Fibroblast of lung (primary cell): ENCODE results near the gene PRELID1. TPM values are rescaled to one million over a fixed set of nuclear protein-coding genes. Genes with fewer than 3 reads are reported as not detected.

Experiments used
- DNase-seq, 2 donors: peaks; one replicate each; pipeline versions ENCODE4 v3.0.0 to v3.0.0-alpha.2; 2010; ENCODE audit warnings: low read depth in 2 of 2
- H2AFZ ChIP-seq: 2 replicates; pipeline ENCODE4 v1.5.1; 2012; ENCODE audit warnings: low read length, control low read depth, inconsistent platforms
- H3K27ac ChIP-seq: 2 replicates; pipeline ENCODE4 v1.5.1; 2011; ENCODE audit warnings: low read length, control low read depth; ENCODE audit not compliant: insufficient read depth
- H3K27me3 ChIP-seq: 2 replicates; pipeline ENCODE4 v1.5.1; 2011; ENCODE audit warnings: mild to moderate bottlenecking, low read length; ENCODE audit not compliant: control insufficient read depth, insufficient read depth
- H3K36me3 ChIP-seq: 2 replicates; pipeline ENCODE4 v1.5.1; 2011; ENCODE audit warnings: low read length; ENCODE audit not compliant: control insufficient read depth, insufficient read depth
- H3K4me1 ChIP-seq: 2 replicates; pipeline ENCODE4 v1.5.1; 2011; ENCODE audit warnings: low read length; ENCODE audit not compliant: control insufficient read depth, insufficient read depth; ENCODE audit errors: extremely low read depth
- H3K4me2 ChIP-seq: 2 replicates; pipeline ENCODE4 v1.5.1; 2011; ENCODE audit warnings: low read length, control low read depth; ENCODE audit not compliant: insufficient read depth; ENCODE audit errors: extremely low read depth
- H3K4me3 ChIP-seq, 4 experiments: fragments of 200-600 bp in 1 of 4; sonication (generic) in 1 of 4; replicated peaks in 1 of 4; 2 replicates each; pipeline ENCODE4 v1.5.1; 2011 to 2016; ENCODE audit warnings: low read length in 4 of 4, low read depth in 3 of 4, mild to moderate bottlenecking in 3 of 4, control low read depth in 2 of 4, inconsistent platforms in 1 of 4, mixed read lengths in 1 of 4; ENCODE audit not compliant: insufficient read depth in 1 of 4; ENCODE audit errors: control extremely low read depth in 1 of 4
- H3K79me2 ChIP-seq: 2 replicates; pipeline ENCODE4 v1.5.1; 2012; ENCODE audit warnings: mild to moderate bottlenecking, low read length, inconsistent platforms; ENCODE audit not compliant: control insufficient read depth, insufficient read depth
- H3K9ac ChIP-seq: 2 replicates; pipeline ENCODE4 v1.5.1; 2011; ENCODE audit warnings: mild to moderate bottlenecking, low read length, control low read depth; ENCODE audit not compliant: insufficient read depth
- H3K9me3 ChIP-seq: 2 replicates; pipeline ENCODE4 v1.5.1; 2012; ENCODE audit warnings: low read depth, low read length; ENCODE audit not compliant: control insufficient read depth, insufficient read depth
- H4K20me1 ChIP-seq: 2 replicates; pipeline ENCODE4 v1.5.1; 2011; ENCODE audit warnings: low read length; ENCODE audit not compliant: control insufficient read depth, insufficient read depth; ENCODE audit errors: extremely low read depth
- CTCF ChIP-seq, 2 donors: IDR thresholded peaks in 1 of 2; conservative IDR thresholded peaks in 1 of 2; 1 replicate in 1 of 2; 2 replicates in 1 of 2; pipeline ENCODE4 v1.5.1; 2011 to 2012; ENCODE audit warnings: low read length in 2 of 2, control low read depth in 1 of 2, inconsistent platforms in 1 of 2, low read depth in 1 of 2, mild to moderate bottlenecking in 1 of 2
- EZH2 ChIP-seq: IDR thresholded peaks from 2 replicates; pipeline ENCODE4 v1.5.1; 2012; ENCODE audit warnings: low read length, control low read depth, mild to moderate bottlenecking; ENCODE audit errors: missing control alignments
- polyA plus RNA-seq, 2 donors: library from polyadenylated mRNA; depleted of rRNA in 1 of 2; stranded (reverse) in 1 of 2; unstranded in 1 of 2; fragments of >200 nt; gene quantifications; 2 replicates each; pipeline ENCODE4 v1.2.1, GENCODE V29; 2011 to 2012; ENCODE audit warnings: missing spikeins in 1 of 2
- total RNA-seq: library from RNA; depleted of rRNA; stranded (reverse); fragments of >200 nt; gene quantifications from 2 replicates; pipeline ENCODE4 v1.2.1, GENCODE V29; 2014

PRELID1 gene
- total and polyA plus RNA-seq, 2 donors (not counting 1 experiment from before 2014, with no cell fraction given), result 64.2 to 145 TPM

GRCh38 chr5:177347699-177348098, 44.1 kb downstream of the PRELID1 start:
- Histone ChIP-seq H3K4me3 (no peak overlapping the region), H3K4me1 (peaks cover 9% of the 10 kb centered on the region), H3K9me3 (no peaks in the 10 kb centered on the region), H3K4me2 (peak overlapping the region; percentile 4), H3K79me2 (peaks cover 57% of the 10 kb centered on the region), H2AFZ (no peak overlapping the region), H3K36me3 (peaks cover 3% of the 10 kb centered on the region), H4K20me1 (no peaks in the 10 kb centered on the region), H3K27ac (no peak overlapping the region), H3K9ac (no peak overlapping the region), H3K27me3 (no peaks in the 10 kb centered on the region)
- TF ChIP-seq CTCF (conservative IDR thresholded peaks at IDR 0.05 in 1 of 2, IDR thresholded peaks at IDR 0.05 in 1 of 2; ENCODE audit: low read depth in 1 of 2, low read length in 2 of 2), result no peak
- no peak for TF ChIP-seq EZH2
- no peak for DNase-seq

- TF ChIP-seq CTCF (conservative IDR thresholded peaks at IDR 0.05 in 1 of 2, IDR thresholded peaks at IDR 0.05 in 1 of 2; ENCODE audit: low read depth in 1 of 2, low read length in 2 of 2), result no peak
- TF ChIP-seq EZH2, result no peak
- Histone ChIP-seq H3K9me3 (no peaks in the 10 kb centered on the region), H3K4me2 (peak overlapping the region; percentile 40), H2AFZ (no peak overlapping the region), H4K20me1 (no peaks in the 10 kb centered on the region), H3K79me2 (peaks cover 50% of the 10 kb centered on the region), H3K27me3 (no peaks in the 10 kb centered on the region), H3K4me1 (peaks cover 9% of the 10 kb centered on the region), H3K27ac (no peak overlapping the region), H3K4me3 (no peak overlapping the region), H3K36me3 (peaks cover 2% of the 10 kb centered on the region), H3K9ac (no peak overlapping the region)
- DNase-seq, result no peak
Measured at GRCh38 chr5:177349362-177349647, 45.7 kb downstream of the PRELID1 start.

DNA sequence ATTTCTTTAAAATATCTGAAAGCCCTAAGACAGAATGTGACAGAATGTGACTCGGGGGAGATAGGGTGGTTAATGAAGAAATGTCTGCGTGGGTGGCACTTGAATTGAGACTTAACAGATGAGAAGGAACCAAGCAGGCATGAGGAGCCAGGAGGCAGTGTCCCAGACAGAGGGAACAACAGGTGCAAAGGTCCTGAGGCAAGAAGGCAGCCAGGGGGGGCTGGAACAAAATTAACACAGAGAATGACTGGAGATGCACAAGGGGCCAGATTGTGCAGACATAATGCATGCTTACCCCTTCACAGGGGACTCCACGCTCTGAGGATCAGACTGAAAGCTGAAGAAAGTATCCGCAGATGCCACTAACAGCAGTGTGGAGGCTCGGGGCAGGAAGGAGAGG, 46.2 kb downstream of the PRELID1 start:
- peaks cover 50% of the 10 kb centered on the region for H3K79me2 ChIP-seq

More for the DNA sequence above, 46.2 kb downstream of the PRELID1 start:
- H3K27me3 ChIP-seq, result no peaks in the 10 kb centered on the region
- peak overlapping the region; percentile 75 for H3K4me2 ChIP-seq
- H3K4me3 ChIP-seq, result peak overlapping the region in 2 of 4 experiments; percentile 97 to 99
- H2AFZ ChIP-seq, result no peak overlapping the region
- no peaks in the 10 kb centered on the region for H4K20me1 ChIP-seq
- peaks cover 2% of the 10 kb centered on the region for H3K36me3 ChIP-seq
- peaks cover 9% of the 10 kb centered on the region for H3K4me1 ChIP-seq
- TF ChIP-seq CTCF (conservative IDR thresholded peaks at IDR 0.05 in 1 of 2, IDR thresholded peaks at IDR 0.05 in 1 of 2; ENCODE audit: low read depth in 1 of 2, low read length in 2 of 2), result no peak
- no peak for TF ChIP-seq EZH2
- no peak for DNase-seq
- no peak overlapping the region for H3K9ac ChIP-seq
- no peaks in the 10 kb centered on the region for H3K9me3 ChIP-seq
- H3K27ac ChIP-seq, result no peak overlapping the region
